Uterus (tissue), 4 donors: Measurements from ENCODE around the gene PDHB. TPM values are rescaled to one million over a fixed set of nuclear protein-coding genes. Genes with fewer than 3 reads are reported as not detected.

Source experiments
- DNase-seq, 2 donors: peaks; one replicate each; pipeline ENCODE4 v3.0.0-alpha.2; 2019 to 2020
- H3K27ac ChIP-seq, 2 donors: fragments of 200-600 bp; sonication (generic); 1 replicate in 1 of 2; 2 replicates in 1 of 2; pipeline ENCODE4 v1.5.1; 2016 to 2018
- H3K27me3 ChIP-seq, 2 donors: fragments of 200-600 bp; sonication (generic); one replicate each; pipeline ENCODE4 v1.5.1; 2018 to 2019; ENCODE audit warnings: control low read depth in 1 of 2
- H3K36me3 ChIP-seq, 2 donors: fragments of 200-600 bp; sonication (generic); one replicate each; pipeline ENCODE4 v1.5.1; 2019; ENCODE audit warnings: control low read depth in 1 of 2
- H3K4me1 ChIP-seq, 2 donors: fragments of 200-600 bp; sonication (generic); one replicate each; pipeline ENCODE4 v1.5.1; 2018 to 2019; ENCODE audit warnings: control low read depth in 1 of 2
- H3K4me3 ChIP-seq, 2 donors: fragments of 200-600 bp; sonication (generic); 1 replicate in 1 of 2; 2 replicates in 1 of 2; pipeline ENCODE4 v1.5.1; 2018 to 2019; ENCODE audit warnings: mild to moderate bottlenecking in 1 of 2
- H3K9me3 ChIP-seq, 2 donors: fragments of 200-600 bp; sonication (generic); one replicate each; pipeline ENCODE4 v1.5.1; 2019; ENCODE audit warnings: control low read depth in 1 of 2
- POLR2A ChIP-seq, 2 donors: fragments of 450-650 bp; IDR thresholded peaks; one replicate each; pipeline ENCODE4 v1.6.1; 2016; ENCODE audit warnings: antibody characterized with exemption in 2 of 2, mild to moderate bottlenecking in 1 of 2, moderate library complexity in 1 of 2
- intact Hi-C: fragments of 100-400 bp; cut with DNase I; formaldehyde crosslinking; loops from one replicate; pipeline ENCODE4 v1.15.1; 2023; ENCODE audit warnings: low total_unique reads
- total RNA-seq, 4 donors: library from RNA; depleted of rRNA in 3 of 4; stranded (reverse); fragments of >200 nt in 3 of 4; gene quantifications; one replicate each; pipeline versions ENCODE4 v1.1.0 to v1.2.4, GENCODE V29; 2014 to 2023
- TF ChIP-seq, protein P1 (sequence below), 4 experiments: fragments of 200-600 bp in 2 of 4; fragments of 450-650 bp in 2 of 4; sonication (generic) in 2 of 4; IDR thresholded peaks; one replicate each; pipeline ENCODE4 v1.5.1; 2016 to 2019; ENCODE audit warnings: antibody characterized with exemption in 4 of 4, mild to moderate bottlenecking in 2 of 4, moderate library complexity in 1 of 4
- donor health status: DM: yes; HTN: yes; CAD: no.

Gene PDHB
- total RNA-seq, result 100 to 1,000 TPM in 1 of 4 donors, 10 to 100 TPM in 3; 40.9 to 100 (median 49.7) TPM

- TF ChIP-seq, protein P1, sequence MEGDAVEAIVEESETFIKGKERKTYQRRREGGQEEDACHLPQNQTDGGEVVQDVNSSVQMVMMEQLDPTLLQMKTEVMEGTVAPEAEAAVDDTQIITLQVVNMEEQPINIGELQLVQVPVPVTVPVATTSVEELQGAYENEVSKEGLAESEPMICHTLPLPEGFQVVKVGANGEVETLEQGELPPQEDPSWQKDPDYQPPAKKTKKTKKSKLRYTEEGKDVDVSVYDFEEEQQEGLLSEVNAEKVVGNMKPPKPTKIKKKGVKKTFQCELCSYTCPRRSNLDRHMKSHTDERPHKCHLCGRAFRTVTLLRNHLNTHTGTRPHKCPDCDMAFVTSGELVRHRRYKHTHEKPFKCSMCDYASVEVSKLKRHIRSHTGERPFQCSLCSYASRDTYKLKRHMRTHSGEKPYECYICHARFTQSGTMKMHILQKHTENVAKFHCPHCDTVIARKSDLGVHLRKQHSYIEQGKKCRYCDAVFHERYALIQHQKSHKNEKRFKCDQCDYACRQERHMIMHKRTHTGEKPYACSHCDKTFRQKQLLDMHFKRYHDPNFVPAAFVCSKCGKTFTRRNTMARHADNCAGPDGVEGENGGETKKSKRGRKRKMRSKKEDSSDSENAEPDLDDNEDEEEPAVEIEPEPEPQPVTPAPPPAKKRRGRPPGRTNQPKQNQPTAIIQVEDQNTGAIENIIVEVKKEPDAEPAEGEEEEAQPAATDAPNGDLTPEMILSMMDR (IDR thresholded peaks at IDR 0.05), result peak in 1 of 4 experiments; percentile 14
- TF ChIP-seq POLR2A (IDR thresholded peaks at IDR 0.05), result peak; percentile 73 to 86
- H3K36me3 ChIP-seq, result no peaks in the 10 kb centered on the region
- H3K27me3 ChIP-seq, result no peaks in the 10 kb centered on the region
- H3K9me3 ChIP-seq, result no peaks in the 10 kb centered on the region
- H3K4me3 ChIP-seq, result peak within 1 kb of the TSS; percentile 78 to 87
- intact Hi-C loops, result no loop called here
- peak; percentile 89 to 91 for DNase-seq
- peak within 1 kb of the TSS; percentile 89 to 94 for H3K27ac ChIP-seq
- H3K4me1 ChIP-seq, result peaks cover 7 to 11% of the 10 kb centered on the region in 2 donors
Observed at GRCh38 chr3:58433400-58434167, at the start of gene PDHB. Gene PDHB, minus strand, starts transcription at chr3:58433832. Its CDS starts 23 bp downstream, at chr3:58433809.

GRCh38 chr3:58482917-58483636, 49.4 kb upstream of the PDHB start:
- Histone ChIP-seq H3K4me3 (no peak overlapping the region), H3K9me3 (peaks cover 0 to 4% of the 10 kb centered on the region in 2 donors), H3K27ac (no peak overlapping the region), H3K36me3 (no peaks in the 10 kb centered on the region), H3K27me3 (no peaks in the 10 kb centered on the region), H3K4me1 (peaks cover 0 to 5% of the 10 kb centered on the region in 2 donors)
- intact Hi-C loops, result no loop called here
- TF ChIP-seq, protein P1 (IDR thresholded peaks at IDR 0.05), result no peak
- no peak for TF ChIP-seq POLR2A (IDR thresholded peaks at IDR 0.05)
- DNase-seq, result no peak

- Histone ChIP-seq H3K4me1 (no peaks in the 10 kb centered on the region), H3K9me3 (peaks cover 0 to 4% of the 10 kb centered on the region in 2 donors), H3K4me3 (no peak overlapping the region), H3K36me3 (no peaks in the 10 kb centered on the region), H3K27me3 (no peaks in the 10 kb centered on the region), H3K27ac (no peak overlapping the region)
- no peak for DNase-seq
- intact Hi-C loops, result no loop called here
- TF ChIP-seq, protein P1 (IDR thresholded peaks at IDR 0.05), result no peak
- no peak for TF ChIP-seq POLR2A (IDR thresholded peaks at IDR 0.05)
Observed at GRCh38 chr3:58480309-58480708, 46.7 kb upstream of the PDHB start.

DNA sequence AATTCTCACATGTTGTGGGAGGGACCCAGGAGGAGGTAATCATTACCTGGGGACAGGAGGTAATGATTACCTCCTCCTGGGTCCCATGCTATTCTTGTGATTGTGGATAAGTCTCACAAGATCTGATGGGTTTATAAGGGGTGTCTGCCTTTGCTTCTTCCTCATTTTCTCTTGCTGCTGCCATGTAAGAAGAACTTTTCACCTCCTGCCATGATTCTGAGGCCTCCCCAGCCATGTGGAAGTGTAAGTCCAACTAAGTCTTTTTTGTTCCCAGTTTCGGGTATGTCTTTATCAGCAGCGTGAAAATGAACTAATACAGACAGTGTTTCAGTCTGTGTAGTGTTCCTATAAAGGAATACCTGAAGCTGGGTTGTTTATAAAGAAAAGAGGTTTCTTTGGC, 45.1 kb upstream of the PDHB start:
- intact Hi-C loops, result no loop called here
- Histone ChIP-seq H3K27ac (no peak overlapping the region), H3K9me3 (peaks cover 0 to 4% of the 10 kb centered on the region in 2 donors), H3K4me1 (no peaks in the 10 kb centered on the region), H3K27me3 (no peaks in the 10 kb centered on the region), H3K4me3 (no peak overlapping the region), H3K36me3 (no peaks in the 10 kb centered on the region)
- TF ChIP-seq, protein P1 (IDR thresholded peaks at IDR 0.05), result no peak
- TF ChIP-seq POLR2A (IDR thresholded peaks at IDR 0.05), result no peak
- DNase-seq, result no peak
